Dedifferentiated amniotic fluid mesenchymal stem cell (primary cell): ENCODE data around the gene TBL1X.

ENCODE experiments used
- DNase-seq: peaks from one replicate; pipeline ENCODE4 v3.0.0-alpha.2; 2016; ENCODE audit errors: extremely low spot score

TBL1X gene

DNA sequence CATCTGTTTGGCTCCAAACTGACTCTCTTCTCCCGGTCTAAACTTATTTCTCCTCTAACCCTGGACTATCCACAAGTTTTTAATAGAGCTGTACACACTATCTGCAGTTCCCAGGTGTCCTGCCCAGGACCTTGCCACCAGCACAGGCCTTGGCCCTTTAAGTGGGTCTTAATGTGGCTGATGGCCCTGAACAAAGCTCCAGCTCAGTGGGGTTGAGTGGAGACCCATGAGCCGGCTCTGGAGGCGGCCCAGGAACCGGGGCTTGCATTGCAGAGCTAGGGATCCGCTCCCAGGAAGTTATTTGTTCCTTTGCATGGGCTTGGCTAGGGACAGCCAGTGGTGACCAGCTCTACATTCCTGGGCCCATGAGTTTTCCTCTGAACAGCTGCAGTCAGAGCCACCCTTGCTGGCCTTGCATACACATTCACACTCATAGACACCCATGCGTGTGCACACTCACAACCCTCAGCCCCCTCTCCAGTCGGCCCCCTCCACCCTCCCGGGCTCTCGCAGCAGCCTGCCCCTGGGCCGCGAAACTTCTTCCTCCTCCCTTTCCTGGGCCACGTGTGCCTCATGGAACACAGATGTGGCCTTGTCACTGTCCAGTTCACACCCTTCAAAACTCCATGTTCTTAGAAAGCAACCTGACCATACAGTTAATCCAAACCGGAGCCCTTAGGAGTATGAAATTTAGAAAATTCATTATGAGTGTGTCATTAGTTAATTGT lies 242.6 kb downstream of the TBL1X start:
- no peak for DNase-seq

DNA sequence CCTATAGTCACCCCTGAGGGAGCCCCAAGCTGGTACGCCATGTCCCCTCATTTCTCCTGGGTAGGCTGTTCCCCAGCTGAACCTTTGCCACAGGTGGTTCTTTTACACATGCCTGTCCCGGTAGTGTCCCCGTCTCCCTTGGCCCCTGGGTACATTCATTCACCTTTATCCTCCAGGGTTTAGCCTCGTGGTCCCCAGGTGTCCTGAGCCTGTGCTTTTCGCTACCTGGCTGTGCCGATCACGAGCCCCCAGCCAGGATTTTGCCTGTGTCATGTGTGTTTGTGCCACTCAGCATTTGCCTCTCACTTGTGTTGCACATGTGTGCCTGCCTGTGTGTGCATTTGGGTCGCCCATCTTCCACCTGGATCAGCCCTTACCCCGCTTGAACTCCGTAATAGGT lies 243.2 kb downstream of the TBL1X start:
- DNase-seq = no peak

DNA sequence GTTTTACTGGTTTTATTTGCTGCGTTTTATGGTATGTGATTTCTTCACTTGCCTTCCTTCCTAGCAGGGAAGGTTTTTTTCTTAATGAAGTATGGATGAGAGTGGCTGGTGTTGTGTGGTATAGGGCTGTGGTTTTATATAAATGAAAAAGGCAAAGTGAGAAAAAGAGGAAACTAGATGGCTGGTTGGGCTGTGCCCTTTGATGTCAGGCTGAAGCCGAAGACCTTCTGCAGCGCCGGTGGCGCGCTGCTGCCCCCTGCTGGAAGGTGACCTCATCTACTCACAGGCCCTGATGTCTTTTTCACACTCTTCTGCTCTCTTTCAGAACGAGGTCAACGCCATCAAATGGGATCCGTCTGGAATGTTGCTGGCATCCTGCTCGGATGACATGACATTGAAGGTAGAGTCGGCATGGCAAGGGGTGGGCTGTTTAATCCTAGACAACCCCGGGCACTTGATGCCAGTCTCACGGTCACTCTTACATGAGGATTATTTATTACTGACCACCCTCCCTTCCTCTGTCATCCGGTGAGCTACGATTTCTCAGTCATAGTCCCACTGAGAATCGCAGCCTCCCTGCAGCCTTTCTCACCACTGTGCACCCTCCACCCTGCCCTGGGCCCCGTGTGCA lies 244.2 kb downstream of the TBL1X start:
- peak; percentile 23 for DNase-seq

GRCh38 chrX:9710332-9710731 lies 245.5 kb downstream of the TBL1X start:
- DNase-seq = no peak

- DNase-seq = no peak
Observed at GRCh38 chrX:9717376-9717775, 252.5 kb downstream of the TBL1X start.

DNA sequence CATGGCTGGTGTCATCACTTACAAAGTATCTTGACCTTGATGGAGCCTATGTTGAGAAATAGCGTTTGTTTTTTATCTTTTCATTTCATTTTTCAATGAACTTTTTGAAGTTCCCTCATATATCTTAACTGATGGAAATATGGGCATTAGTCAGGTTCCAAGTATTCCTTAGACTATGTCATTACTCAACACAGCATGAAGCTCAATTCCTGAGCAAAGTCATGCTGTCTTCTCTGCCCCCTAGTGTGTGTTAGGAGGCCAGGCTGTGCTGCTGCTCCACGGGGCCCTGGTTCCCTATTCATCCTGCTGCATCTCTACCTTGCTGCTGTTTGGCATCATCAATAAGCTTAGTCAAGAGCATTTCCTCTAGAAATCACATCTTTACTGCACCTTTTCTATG lies 259.9 kb downstream of the TBL1X start:
- DNase-seq = no peak

- DNase-seq = no peak
Observed at GRCh38 chrX:9728261-9728660, 263.4 kb downstream of the TBL1X start.

DNA sequence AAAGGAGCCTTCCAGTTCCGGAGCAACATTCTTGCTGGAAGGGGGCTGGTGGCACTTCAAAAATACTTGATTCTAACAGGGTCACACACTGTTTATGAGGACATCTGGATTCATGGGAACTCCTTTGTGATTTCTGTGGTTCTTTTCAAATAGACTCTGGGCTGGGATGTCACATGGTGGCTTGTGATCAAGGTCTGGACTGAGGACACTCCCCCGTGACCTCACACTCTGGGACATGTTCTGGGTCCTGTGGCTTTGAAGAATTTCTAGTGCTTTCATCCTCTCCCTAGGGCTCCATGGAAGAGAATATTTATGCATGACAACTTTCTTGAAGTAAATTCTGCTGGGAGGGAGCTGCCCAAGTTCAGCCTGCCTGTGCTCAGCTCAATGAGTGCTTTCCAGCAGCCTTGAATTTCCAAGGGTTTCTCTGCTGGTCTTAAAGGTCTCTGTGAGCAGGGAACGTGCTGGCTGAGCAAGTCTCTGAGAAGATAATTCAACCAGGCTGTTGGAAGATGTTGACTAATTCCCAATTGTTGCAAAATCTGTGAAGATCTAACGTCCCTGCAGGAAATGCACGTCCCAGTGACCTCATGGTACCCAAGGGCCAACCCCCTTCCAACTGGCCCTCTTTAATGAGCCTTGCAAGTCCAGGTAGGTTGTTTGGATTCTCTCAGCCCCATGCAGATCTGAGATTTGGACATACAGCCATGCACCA lies 264.5 kb downstream of the TBL1X start:
- DNase-seq = no peak

- no peak for DNase-seq
Observed at GRCh38 chrX:9730078-9730477, 265.2 kb downstream of the TBL1X start.

DNA sequence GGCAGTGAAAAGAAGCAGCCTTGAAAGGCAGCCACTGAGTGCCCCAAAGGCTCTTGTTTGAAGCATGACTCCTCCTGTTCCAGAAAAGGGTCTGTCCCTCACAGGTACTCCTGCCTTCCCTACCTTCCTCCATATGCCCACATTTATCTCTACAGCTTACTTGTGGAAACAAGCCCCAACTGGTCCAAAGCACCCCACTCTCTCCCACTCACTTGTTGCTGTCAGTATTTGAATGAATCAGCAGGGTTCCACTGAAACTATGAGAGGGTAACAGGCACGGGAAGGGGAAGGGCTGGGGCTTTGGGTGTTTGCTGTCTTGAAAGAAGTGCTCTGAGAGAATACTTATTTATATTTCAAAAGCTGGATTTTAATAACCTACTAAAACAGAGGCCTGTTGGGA lies 265.9 kb downstream of the TBL1X start:
- no peak for DNase-seq

- DNase-seq = no peak
Observed at GRCh38 chrX:9737363-9737762, 272.5 kb downstream of the TBL1X start.

DNA sequence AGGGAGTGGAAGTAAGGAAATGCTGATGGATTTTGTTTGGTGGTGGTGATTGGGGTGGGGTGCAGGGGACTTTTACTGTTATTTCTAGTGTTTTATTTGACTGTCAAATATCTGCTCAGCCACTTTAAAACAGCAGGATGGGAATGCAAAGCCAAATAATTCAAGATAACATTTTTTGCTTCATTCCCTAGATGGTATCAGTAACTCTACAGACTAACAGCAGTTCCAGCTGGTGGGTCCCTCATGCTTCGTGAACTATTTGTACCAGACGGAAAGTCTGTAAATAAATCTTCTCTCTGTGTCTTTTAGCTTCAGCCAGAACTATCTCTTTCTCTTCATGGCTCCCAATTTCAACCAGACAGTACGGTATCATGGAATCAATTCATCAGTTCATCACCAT lies 273.3 kb downstream of the TBL1X start:
- no peak for DNase-seq

GRCh38 chrX:9739130-9739529 lies 274.3 kb downstream of the TBL1X start:
- DNase-seq = no peak

DNA sequence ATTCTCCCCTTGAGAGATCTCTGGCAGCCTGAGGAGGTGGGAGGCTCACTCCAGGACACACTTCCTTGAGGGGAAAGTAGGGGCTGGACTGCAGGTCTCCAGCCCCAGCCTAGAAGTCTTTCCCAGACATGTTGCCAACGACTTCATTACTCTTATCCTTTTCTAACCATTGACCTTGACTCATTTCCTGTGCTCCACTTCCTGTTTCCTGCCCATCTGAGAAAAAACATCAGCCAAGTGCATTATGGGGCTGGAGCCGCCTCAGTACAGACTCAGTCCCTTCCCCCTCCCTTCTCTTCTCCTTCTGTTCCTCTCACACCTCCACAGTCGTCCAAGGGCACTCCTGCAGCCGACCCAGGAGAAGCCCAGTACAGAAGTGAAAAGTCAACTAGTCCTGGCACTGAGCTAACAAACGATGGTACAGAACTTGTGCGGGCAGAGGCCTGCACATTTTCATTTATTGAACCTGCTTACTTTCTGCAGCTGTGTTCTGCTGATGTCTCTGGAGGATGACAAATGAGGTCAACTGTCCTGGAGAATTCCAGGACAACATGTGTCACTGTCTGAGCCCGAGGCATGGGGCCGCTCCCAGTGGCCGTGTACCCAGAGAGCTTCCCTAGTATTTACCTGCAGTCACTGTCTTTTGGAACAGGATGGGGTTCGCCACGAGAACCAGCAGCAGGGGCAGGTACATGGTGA lies 280.7 kb downstream of the TBL1X start:
- no peak for DNase-seq

- no peak for DNase-seq
Observed at GRCh38 chrX:9746148-9746888, 281.5 kb downstream of the TBL1X start.

- no peak for DNase-seq
Observed at GRCh38 chrX:9747644-9748043, 282.8 kb downstream of the TBL1X start.

GRCh38 chrX:9749146-9749692 lies 284.4 kb downstream of the TBL1X start:
- DNase-seq = no peak

GRCh38 chrX:9757366-9757765 lies 292.5 kb downstream of the TBL1X start:
- no peak for DNase-seq

DNA sequence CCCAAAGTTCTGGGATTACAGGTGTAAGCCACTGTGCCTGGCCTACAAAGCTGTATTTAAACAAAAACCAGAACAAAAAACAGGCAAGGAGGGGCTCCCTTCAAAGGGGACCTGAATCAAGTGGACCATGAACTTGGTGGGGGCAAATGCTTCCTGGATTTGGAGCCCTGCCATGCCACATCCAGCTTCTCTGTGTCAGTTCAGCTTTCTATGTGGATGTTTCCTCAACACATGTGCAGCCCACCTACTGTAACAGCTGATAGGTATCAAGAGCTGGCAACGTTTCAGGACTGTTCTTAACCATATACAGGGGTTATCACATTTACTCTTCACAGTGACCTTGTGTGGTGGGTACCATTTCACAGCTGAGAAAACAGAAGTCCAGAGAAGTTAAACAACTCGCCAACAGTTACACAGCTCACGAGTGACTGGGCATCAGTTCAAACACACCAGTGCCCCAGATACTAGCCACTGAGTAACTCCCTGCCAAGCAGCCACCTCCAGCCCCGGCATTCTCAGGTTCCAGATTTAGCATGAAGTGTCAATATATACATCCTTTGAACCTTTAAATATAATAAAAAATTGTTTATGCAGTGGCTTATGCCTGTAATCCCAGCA lies 293.3 kb downstream of the TBL1X start:
- no peak for DNase-seq

DNA sequence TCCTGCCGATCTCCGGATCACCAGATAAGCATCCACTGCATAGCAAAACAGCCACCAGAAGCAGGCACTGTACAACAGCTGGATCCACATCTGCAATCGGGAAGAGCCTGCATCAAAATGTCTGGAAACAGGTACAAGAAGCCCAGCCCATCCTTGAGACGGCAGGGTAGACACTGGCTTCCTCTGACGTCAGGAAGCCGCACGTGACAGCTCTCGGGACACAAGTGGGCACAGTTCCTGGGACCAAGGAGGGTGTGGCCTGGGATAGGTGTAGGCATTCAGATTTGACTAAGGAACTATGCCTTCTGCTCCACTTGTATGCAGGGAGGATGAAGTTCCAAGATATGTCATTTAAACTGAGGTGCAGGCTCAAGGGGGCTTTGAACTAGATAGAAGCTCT lies 294.5 kb downstream of the TBL1X start:
- DNase-seq = no peak
